Measurements from ENCODE around the gene DAB1.

The DAB1 gene

DNA sequence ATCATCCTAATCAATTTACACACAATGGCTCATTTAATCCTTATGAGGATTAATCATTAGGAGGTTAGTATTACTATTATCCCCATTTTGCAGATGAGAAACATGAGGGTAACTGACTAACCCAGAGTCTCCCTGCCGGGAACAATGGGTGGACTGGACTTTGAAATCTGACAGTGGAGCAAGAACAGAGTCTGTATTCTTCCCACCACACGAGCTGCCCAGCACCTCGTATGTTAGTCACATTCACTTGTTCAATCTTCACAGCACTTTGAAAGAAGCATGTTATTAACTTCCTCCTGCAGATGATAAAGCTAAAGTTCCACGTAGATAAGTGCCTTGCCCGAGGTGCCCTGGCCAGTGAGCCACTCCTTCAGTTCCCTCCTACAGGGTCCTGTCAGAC lies 470.5 kb downstream of the DAB1 start (continued):
- TF ChIP-seq KLF7 (tag by site-specific recombination; IDR thresholded peaks at IDR 0.05; ENCODE audit: borderline replicate concordance) (no peak), ZFP3 (tag by site-specific recombination; IDR thresholded peaks at IDR 0.05; ENCODE audit: low read depth) (no peak), ZNF10 (tag by site-specific recombination; IDR thresholded peaks at IDR 0.05) (no peak), ZIC2 (tag by site-specific recombination; IDR thresholded peaks at IDR 0.05) (no peak), ZNF416 (tag by site-specific recombination; IDR thresholded peaks at IDR 0.05) (no peak), ZNF394 (tag by site-specific recombination; IDR thresholded peaks at IDR 0.05; ENCODE audit: borderline replicate concordance) (no peak), BCL11B (tag by site-specific recombination; IDR thresholded peaks at IDR 0.05; ENCODE audit: low read depth) (no peak)

DNA sequence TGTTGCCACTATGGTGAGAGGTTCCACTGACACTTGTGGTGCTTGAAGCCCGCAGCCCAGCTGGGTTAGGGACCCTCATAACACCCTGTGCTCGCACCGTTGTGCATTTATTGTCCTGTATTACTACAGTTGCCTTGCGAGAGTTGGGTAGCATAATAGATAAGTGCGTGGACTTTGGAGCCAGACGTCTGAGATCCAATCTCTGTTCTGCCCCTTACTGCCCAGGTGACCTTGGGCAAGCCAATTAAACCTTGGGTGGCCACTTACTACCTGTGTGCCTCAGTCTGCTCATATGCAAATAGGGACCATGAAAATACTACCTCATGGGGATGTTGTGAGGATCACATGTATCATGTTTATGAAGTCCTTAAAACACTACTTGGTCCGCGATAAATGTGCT lies 471.4 kb downstream of the DAB1 start:
- CTCF ChIA-PET, result no interaction called here
- TF ChIP-seq ZNF223 (tag by site-specific recombination; IDR thresholded peaks at IDR 0.05), result no peak
- TF ChIP-seq, protein P1, sequence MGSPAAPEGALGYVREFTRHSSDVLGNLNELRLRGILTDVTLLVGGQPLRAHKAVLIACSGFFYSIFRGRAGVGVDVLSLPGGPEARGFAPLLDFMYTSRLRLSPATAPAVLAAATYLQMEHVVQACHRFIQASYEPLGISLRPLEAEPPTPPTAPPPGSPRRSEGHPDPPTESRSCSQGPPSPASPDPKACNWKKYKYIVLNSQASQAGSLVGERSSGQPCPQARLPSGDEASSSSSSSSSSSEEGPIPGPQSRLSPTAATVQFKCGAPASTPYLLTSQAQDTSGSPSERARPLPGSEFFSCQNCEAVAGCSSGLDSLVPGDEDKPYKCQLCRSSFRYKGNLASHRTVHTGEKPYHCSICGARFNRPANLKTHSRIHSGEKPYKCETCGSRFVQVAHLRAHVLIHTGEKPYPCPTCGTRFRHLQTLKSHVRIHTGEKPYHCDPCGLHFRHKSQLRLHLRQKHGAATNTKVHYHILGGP (tag by site-specific recombination; IDR thresholded peaks at IDR 0.05), result no peak
- TF ChIP-seq ZNF394 (tag by site-specific recombination; IDR thresholded peaks at IDR 0.05; ENCODE audit: borderline replicate concordance), result no peak
- TF ChIP-seq, protein P2, sequence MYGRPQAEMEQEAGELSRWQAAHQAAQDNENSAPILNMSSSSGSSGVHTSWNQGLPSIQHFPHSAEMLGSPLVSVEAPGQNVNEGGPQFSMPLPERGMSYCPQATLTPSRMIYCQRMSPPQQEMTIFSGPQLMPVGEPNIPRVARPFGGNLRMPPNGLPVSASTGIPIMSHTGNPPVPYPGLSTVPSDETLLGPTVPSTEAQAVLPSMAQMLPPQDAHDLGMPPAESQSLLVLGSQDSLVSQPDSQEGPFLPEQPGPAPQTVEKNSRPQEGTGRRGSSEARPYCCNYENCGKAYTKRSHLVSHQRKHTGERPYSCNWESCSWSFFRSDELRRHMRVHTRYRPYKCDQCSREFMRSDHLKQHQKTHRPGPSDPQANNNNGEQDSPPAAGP (tag by site-specific recombination; IDR thresholded peaks at IDR 0.05), result no peak
- TF ChIP-seq, protein P3, sequence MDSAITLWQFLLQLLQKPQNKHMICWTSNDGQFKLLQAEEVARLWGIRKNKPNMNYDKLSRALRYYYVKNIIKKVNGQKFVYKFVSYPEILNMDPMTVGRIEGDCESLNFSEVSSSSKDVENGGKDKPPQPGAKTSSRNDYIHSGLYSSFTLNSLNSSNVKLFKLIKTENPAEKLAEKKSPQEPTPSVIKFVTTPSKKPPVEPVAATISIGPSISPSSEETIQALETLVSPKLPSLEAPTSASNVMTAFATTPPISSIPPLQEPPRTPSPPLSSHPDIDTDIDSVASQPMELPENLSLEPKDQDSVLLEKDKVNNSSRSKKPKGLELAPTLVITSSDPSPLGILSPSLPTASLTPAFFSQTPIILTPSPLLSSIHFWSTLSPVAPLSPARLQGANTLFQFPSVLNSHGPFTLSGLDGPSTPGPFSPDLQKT (IDR thresholded peaks at IDR 0.05; ENCODE audit: borderline replicate concordance, low read depth, low read length), result no peak
- no peak for TF ChIP-seq ZNF558 (tag by site-specific recombination; IDR thresholded peaks at IDR 0.05)
- TF ChIP-seq ZNF184 (tag by site-specific recombination; IDR thresholded peaks at IDR 0.05), result no peak
- no peak for TF ChIP-seq YY1 (tag by site-specific recombination; IDR thresholded peaks at IDR 0.05)
- TF ChIP-seq BCL11A (tag by site-specific recombination; IDR thresholded peaks at IDR 0.05; ENCODE audit: low read depth), result no peak
- no peak for TF ChIP-seq ZBTB20 (tag by site-specific recombination; IDR thresholded peaks at IDR 0.05)
- TF ChIP-seq RBAK (tag by site-specific recombination; IDR thresholded peaks at IDR 0.05), result no peak
- TF ChIP-seq ZNF521 (tag by site-specific recombination; IDR thresholded peaks at IDR 0.05), result no peak
- TF ChIP-seq SALL2 (tag by site-specific recombination; IDR thresholded peaks at IDR 0.05; ENCODE audit: borderline replicate concordance), result no peak
- no peak for TF ChIP-seq ZNF248 (tag by site-specific recombination; IDR thresholded peaks at IDR 0.05)
- TF ChIP-seq, protein P4, sequence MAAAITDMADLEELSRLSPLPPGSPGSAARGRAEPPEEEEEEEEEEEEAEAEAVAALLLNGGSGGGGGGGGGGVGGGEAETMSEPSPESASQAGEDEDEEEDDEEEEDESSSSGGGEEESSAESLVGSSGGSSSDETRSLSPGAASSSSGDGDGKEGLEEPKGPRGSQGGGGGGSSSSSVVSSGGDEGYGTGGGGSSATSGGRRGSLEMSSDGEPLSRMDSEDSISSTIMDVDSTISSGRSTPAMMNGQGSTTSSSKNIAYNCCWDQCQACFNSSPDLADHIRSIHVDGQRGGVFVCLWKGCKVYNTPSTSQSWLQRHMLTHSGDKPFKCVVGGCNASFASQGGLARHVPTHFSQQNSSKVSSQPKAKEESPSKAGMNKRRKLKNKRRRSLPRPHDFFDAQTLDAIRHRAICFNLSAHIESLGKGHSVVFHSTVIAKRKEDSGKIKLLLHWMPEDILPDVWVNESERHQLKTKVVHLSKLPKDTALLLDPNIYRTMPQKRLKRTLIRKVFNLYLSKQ (tag by site-specific recombination; IDR thresholded peaks at IDR 0.05; ENCODE audit: borderline replicate concordance), result no peak
- TF ChIP-seq ZIC2 (tag by site-specific recombination; IDR thresholded peaks at IDR 0.05), result no peak
- no peak for TF ChIP-seq ZNF596 (tag by site-specific recombination; IDR thresholded peaks at IDR 0.05)
- no peak for TF ChIP-seq ZNF112 (tag by site-specific recombination; IDR thresholded peaks at IDR 0.05)
- no peak for TF ChIP-seq ZFP37 (tag by site-specific recombination; IDR thresholded peaks at IDR 0.05)
- Histone ChIP-seq H3K36me3 (ENCODE audit: control insufficient read depth in 2 of 2, insufficient read depth in 1 of 2, low read length in 2 of 2) (no peaks in the 10 kb centered on the region), H3K4me1 (ENCODE audit: control insufficient read depth, insufficient read depth, low read length) (no peaks in the 10 kb centered on the region), H3K9me3 (ENCODE audit: control insufficient read depth, insufficient read depth, low read depth, low read length) (no peaks in the 10 kb centered on the region), H3K4me3 (ENCODE audit: low read depth, low read length) (no peak overlapping the region), H3K27ac (ENCODE audit: extremely low read depth, low read depth, low read length) (no peak overlapping the region)
- POLR2A ChIA-PET, result no interaction called here
